ENCODE results near the gene TYROBP. TPM values are rescaled to one million over a fixed set of nuclear protein-coding genes. Genes with fewer than 3 reads are reported as not detected.

Gene TYROBP
- total and polyA plus RNA-seq, 12 donors = 11.8 to 323 (median 163) TPM

DNA sequence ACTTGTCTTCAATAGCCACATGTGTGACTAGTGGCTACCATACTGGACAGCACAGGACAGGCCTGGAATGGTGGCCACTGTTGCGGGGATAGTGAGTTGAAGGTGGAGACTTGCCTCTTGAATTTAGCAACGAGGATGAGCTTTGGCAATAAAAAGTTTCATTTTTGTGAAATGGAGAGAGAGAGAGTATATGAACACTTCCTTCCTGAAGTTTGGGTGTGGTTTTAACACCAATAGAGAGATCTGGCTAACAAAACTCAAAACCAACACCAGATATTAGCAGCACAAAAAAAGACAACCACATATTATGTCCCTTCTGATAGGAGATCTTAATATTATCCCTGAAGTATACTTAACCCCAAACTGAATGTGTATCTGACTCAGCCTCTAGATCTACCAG is 21.8 kb upstream of the TYROBP start:
- DNase-seq = no peak
- Histone ChIP-seq H3K9me3 (replicated peaks in 1 of 3) (peaks cover 0 to 5% (median 0%) of the 10 kb centered on the region in 3 donors), H3K27me3 (no peaks in the 10 kb centered on the region), H3K36me3 (replicated peaks in 1 of 2) (no peaks in the 10 kb centered on the region), H3K27ac (peak overlapping the region in 2 of 5 donors; percentile 7 to 26), H3K4me1 (replicated peaks in 1 of 2) (peaks cover 6 to 7% of the 10 kb centered on the region in 2 donors), H3K4me3 (no peak overlapping the region)
- intact Hi-C loops (cut with DNase I) = loop anchor here in 1 of 2 donors (10.0 kb wide), 1 partner anchor 235 kb away; no protein-coding TSS in a partner anchor
- TF ChIP-seq POLR2A (IDR thresholded peaks at IDR 0.05) = no peak
- TF ChIP-seq, protein P1, sequence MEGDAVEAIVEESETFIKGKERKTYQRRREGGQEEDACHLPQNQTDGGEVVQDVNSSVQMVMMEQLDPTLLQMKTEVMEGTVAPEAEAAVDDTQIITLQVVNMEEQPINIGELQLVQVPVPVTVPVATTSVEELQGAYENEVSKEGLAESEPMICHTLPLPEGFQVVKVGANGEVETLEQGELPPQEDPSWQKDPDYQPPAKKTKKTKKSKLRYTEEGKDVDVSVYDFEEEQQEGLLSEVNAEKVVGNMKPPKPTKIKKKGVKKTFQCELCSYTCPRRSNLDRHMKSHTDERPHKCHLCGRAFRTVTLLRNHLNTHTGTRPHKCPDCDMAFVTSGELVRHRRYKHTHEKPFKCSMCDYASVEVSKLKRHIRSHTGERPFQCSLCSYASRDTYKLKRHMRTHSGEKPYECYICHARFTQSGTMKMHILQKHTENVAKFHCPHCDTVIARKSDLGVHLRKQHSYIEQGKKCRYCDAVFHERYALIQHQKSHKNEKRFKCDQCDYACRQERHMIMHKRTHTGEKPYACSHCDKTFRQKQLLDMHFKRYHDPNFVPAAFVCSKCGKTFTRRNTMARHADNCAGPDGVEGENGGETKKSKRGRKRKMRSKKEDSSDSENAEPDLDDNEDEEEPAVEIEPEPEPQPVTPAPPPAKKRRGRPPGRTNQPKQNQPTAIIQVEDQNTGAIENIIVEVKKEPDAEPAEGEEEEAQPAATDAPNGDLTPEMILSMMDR (IDR thresholded peaks at IDR 0.05) = no peak
- 61 to 67% (median 64%) methylated on average over 2 of the region's 2 CpGs for WGBS, 4 donors

DNA sequence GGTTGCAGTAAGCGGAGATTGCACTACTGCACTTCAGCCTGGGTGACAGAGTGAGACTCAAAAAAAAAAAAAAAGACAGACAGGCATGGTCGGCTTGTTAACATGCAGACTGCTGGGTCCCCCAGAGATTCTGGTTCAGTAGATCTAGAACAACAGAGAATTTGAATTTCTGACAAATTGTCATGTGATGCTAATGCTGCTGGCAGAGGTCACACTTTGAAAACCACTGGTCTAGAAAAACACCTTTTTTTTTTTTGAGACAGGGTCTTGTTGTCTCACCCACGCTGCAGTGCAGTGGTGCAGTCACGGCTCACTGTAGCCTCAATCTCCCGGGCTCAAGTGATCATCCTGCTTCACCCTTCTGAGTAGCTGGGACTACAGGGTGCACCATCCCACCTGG is 20.4 kb upstream of the TYROBP start:
- no peak overlapping the region for H3K4me3 ChIP-seq
- H3K27ac ChIP-seq = no peak overlapping the region
- no peak for DNase-seq
- no peaks in the 10 kb centered on the region for H3K36me3 ChIP-seq (replicated peaks in 1 of 2)
- intact Hi-C loops (cut with DNase I) = no loop called here
- peaks cover 0 to 5% (median 0%) of the 10 kb centered on the region in 3 donors for H3K9me3 ChIP-seq (replicated peaks in 1 of 3)
- no peaks in the 10 kb centered on the region for H3K27me3 ChIP-seq
- WGBS, 4 donors = 63 to 76% (median 71%) methylated on average over 4 to 5 of the region's 5 CpGs
- H3K4me1 ChIP-seq (replicated peaks in 1 of 2) = peaks cover 6 to 7% of the 10 kb centered on the region in 2 donors
- TF ChIP-seq, protein P1 (IDR thresholded peaks at IDR 0.05) = no peak
- no peak for TF ChIP-seq POLR2A (IDR thresholded peaks at IDR 0.05)

DNA sequence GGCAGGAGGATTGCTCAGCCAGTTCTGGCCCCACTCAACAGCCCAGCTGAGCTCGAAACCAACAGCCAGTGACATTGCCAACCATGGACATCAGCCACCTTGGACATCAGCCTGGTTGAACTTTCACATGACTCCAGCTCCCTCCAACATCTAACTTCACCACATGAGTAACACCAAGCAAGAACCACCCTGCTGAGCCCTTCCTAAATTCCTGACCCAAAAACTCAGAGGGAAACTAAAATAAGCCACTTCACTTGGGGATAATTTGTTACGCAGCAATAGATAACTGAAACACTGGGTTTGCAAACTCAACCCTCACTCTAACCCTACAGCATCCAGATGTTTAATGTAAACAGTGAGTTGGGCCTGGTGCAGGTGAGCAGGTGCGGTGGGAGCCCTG is 17.4 kb upstream of the TYROBP start:
- WGBS, 4 donors = 83 to 88% (median 85%) methylated on average over 3 of the region's 3 CpGs

GRCh38 chr19:35921012-35921411 is 12.9 kb upstream of the TYROBP start:
- Histone ChIP-seq H3K4me1 (replicated peaks in 1 of 2) (no peaks in the 10 kb centered on the region), H3K4me3 (no peak overlapping the region), H3K9me3 (replicated peaks in 1 of 3) (peaks cover 0 to 5% (median 0%) of the 10 kb centered on the region in 3 donors), H3K27ac (no peak overlapping the region), H3K27me3 (no peaks in the 10 kb centered on the region), H3K36me3 (replicated peaks in 1 of 2) (no peaks in the 10 kb centered on the region)
- no peak for DNase-seq
- TF ChIP-seq, protein P1 (IDR thresholded peaks at IDR 0.05) = no peak
- TF ChIP-seq POLR2A (IDR thresholded peaks at IDR 0.05) = no peak
- intact Hi-C loops (cut with DNase I) = no loop called here
- WGBS, 4 donors = 74 to 83% (median 81%) methylated on average over 6 of the region's 6 CpGs

More for the DNA sequence above, 17.4 kb upstream of the TYROBP start:
- no peak for TF ChIP-seq POLR2A (IDR thresholded peaks at IDR 0.05)
- TF ChIP-seq, protein P1 (IDR thresholded peaks at IDR 0.05) = no peak
- Histone ChIP-seq H3K9me3 (replicated peaks in 1 of 3) (peaks cover 0 to 5% (median 0%) of the 10 kb centered on the region in 3 donors), H3K27ac (no peak overlapping the region), H3K4me1 (replicated peaks in 1 of 2) (peaks cover 0 to 4% of the 10 kb centered on the region in 2 donors), H3K27me3 (no peaks in the 10 kb centered on the region), H3K36me3 (replicated peaks in 1 of 2) (no peaks in the 10 kb centered on the region), H3K4me3 (no peak overlapping the region)
- intact Hi-C loops (cut with DNase I) = no loop called here
- no peak for DNase-seq
